22Rv1 (cell line): ENCODE data around the gene NHLRC3.

Experiments
- H3K27ac ChIP-seq: fragments of 450-650 bp; 2 replicates; pipeline ENCODE4 v1.5.1; 2017
- CTCF ChIP-seq: fragments of 450-650 bp; IDR thresholded peaks from 2 replicates; pipeline ENCODE4 v1.5.1; 2017; ENCODE audit warnings: mild to moderate bottlenecking
- ZFX ChIP-seq: fragments of 450-650 bp; IDR thresholded peaks from 2 replicates; pipeline ENCODE4 v1.6.1; 2017; ENCODE audit warnings: antibody characterized with exemption, borderline replicate concordance

Gene NHLRC3

GRCh38 chr13:39035204-39035603 lies 3.1 kb upstream of the NHLRC3 start:
- TF ChIP-seq ZFX, result no peak
- TF ChIP-seq CTCF, result no peak
- no peak overlapping the region for H3K27ac ChIP-seq

- TF ChIP-seq CTCF (no peak), ZFX (no peak)
- H3K27ac ChIP-seq, result no peak overlapping the region
These were observed 2.5 kb upstream of the NHLRC3 start for GRCh38 chr13:39035799-39036198.

- no peak overlapping the region for H3K27ac ChIP-seq
- TF ChIP-seq ZFX, result no peak
- TF ChIP-seq CTCF, result no peak
These were observed 2.0 kb upstream of the NHLRC3 start for GRCh38 chr13:39036212-39036611.

- TF ChIP-seq ZFX (no peak), CTCF (no peak; the same call in 1 of the 2 replicates)
These were observed 811 bp upstream of the NHLRC3 start for GRCh38 chr13:39037410-39037879.

GRCh38 chr13:39038569-39039030 lies 344 bp downstream of the NHLRC3 start:
- peak overlapping the region; percentile 78 for H3K27ac ChIP-seq
- TF ChIP-seq ZFX (no peak), CTCF (no peak)

More at GRCh38 chr13:39037410-39037879, 811 bp upstream of the NHLRC3 start:
- peak overlapping the region; percentile 78 for H3K27ac ChIP-seq

GRCh38 chr13:39039041-39039440 lies 785 bp downstream of the NHLRC3 start:
- TF ChIP-seq ZFX (no peak), CTCF (no peak)
- H3K27ac ChIP-seq, result peak overlapping the region; percentile 78

- TF ChIP-seq CTCF (no peak), ZFX (no peak)
- no peak overlapping the region for H3K27ac ChIP-seq
These were observed 1.9 kb downstream of the NHLRC3 start for GRCh38 chr13:39040206-39040605.
